ENCODE measurements around the gene IQSEC3.
"Not testable (repeated sequence)": the region's sequence is repeated elsewhere in the genome, so short reads cannot be mapped to it uniquely, and the experiment has no call there.

DNA sequence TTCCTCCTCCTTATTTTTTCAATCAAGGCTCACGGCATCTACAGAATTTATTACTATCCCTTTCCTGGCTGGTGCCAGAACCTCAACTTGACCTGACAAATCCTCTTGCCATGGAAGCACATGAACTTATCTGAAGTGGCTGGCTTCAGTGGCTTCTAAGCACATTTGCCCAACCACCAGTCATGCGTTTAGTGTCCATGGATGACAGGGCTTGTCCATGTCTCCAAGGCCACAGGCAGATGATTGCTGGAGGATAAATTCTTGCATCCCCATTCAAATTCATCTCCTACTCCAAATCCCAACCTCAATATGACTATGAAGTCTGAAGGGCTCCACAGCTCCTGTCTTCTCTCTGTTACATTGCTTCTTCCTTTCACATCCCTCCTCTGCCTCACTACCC is 4.0 kb downstream of the IQSEC3 start:
- TF ChIP-seq, protein P1, sequence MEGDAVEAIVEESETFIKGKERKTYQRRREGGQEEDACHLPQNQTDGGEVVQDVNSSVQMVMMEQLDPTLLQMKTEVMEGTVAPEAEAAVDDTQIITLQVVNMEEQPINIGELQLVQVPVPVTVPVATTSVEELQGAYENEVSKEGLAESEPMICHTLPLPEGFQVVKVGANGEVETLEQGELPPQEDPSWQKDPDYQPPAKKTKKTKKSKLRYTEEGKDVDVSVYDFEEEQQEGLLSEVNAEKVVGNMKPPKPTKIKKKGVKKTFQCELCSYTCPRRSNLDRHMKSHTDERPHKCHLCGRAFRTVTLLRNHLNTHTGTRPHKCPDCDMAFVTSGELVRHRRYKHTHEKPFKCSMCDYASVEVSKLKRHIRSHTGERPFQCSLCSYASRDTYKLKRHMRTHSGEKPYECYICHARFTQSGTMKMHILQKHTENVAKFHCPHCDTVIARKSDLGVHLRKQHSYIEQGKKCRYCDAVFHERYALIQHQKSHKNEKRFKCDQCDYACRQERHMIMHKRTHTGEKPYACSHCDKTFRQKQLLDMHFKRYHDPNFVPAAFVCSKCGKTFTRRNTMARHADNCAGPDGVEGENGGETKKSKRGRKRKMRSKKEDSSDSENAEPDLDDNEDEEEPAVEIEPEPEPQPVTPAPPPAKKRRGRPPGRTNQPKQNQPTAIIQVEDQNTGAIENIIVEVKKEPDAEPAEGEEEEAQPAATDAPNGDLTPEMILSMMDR (conservative IDR thresholded peaks at IDR 0.05; ENCODE audit: low read length): not testable (repeated sequence)
- TF ChIP-seq EZH2phosphoT487 (IDR thresholded peaks at IDR 0.05; ENCODE audit: borderline replicate concordance): not testable (repeated sequence)

All from Loucy (cell line).